ENCODE data around the gene ZNF814.
A peak's percentile ranks its signal among the peaks of the same experiment; 100 is the strongest.
"Not testable (repeated sequence)": the region's sequence is repeated elsewhere in the genome, so short reads cannot be mapped to it uniquely, and the experiment has no call there.

ZNF814 gene

DNA sequence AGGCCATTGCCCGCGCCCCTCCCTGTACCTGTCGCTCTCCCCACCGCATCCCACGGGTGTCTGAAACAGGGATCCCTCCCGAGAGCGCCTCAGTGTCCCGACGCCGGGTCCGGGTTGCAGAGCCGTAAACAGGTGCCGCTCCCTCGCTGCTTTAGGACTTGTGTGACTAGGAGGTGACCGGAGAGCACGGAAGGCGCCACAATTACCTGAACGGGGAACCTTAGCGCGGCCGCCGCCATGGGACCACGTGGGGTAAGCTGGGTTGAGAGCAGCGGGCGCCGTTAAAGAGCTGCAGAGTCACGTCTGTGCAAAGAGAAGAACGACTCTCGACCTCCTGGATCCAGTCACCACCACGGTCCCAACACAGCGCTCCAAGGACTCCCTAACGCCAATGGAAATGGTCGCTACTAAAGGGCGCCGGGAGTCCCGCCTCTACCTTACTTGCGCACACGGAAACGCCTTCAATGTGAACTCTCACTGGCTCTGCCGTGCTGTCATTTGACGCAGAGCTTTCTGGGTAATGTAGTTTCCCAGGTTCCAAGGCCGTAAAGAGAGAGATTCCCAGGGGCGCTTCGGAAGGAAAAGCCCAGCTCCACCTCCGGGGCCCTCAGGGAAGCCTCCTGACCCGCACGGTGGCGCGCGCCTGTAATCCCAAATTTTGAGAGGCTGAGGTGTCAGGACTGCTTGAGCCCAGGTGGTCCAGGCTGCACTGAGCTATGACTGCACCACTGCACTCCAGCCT lies 74.2 kb downstream of the ZNF814 start, which contains the start of gene ZNF552:
TSS of gene ZNF552 (minus strand) at position 409 of the 742 bp plus-strand sequence. CDS start at position 239, 170 bp downstream.
- H3K4me3 ChIP-seq (ENCODE audit: low read depth, low read length), result peak within 1 kb of the TSS; percentile 74
- TF ChIP-seq, protein P1, sequence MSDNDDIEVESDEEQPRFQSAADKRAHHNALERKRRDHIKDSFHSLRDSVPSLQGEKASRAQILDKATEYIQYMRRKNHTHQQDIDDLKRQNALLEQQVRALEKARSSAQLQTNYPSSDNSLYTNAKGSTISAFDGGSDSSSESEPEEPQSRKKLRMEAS (IDR thresholded peaks at IDR 0.05; ENCODE audit: low read depth, low read length), result no peak
- TF ChIP-seq, protein P2, sequence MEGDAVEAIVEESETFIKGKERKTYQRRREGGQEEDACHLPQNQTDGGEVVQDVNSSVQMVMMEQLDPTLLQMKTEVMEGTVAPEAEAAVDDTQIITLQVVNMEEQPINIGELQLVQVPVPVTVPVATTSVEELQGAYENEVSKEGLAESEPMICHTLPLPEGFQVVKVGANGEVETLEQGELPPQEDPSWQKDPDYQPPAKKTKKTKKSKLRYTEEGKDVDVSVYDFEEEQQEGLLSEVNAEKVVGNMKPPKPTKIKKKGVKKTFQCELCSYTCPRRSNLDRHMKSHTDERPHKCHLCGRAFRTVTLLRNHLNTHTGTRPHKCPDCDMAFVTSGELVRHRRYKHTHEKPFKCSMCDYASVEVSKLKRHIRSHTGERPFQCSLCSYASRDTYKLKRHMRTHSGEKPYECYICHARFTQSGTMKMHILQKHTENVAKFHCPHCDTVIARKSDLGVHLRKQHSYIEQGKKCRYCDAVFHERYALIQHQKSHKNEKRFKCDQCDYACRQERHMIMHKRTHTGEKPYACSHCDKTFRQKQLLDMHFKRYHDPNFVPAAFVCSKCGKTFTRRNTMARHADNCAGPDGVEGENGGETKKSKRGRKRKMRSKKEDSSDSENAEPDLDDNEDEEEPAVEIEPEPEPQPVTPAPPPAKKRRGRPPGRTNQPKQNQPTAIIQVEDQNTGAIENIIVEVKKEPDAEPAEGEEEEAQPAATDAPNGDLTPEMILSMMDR (IDR thresholded peaks at IDR 0.05; ENCODE audit: low read depth, low read length), result no peak
- no peak for TF ChIP-seq MYC (IDR thresholded peaks at IDR 0.05; ENCODE audit: low read depth, low read length)
- no peak for TF ChIP-seq POLR2A (IDR thresholded peaks at IDR 0.05; ENCODE audit: extremely low read depth, insufficient read length)
- peak; percentile 82 for DNase-seq (ENCODE audit: low read depth)

DNA sequence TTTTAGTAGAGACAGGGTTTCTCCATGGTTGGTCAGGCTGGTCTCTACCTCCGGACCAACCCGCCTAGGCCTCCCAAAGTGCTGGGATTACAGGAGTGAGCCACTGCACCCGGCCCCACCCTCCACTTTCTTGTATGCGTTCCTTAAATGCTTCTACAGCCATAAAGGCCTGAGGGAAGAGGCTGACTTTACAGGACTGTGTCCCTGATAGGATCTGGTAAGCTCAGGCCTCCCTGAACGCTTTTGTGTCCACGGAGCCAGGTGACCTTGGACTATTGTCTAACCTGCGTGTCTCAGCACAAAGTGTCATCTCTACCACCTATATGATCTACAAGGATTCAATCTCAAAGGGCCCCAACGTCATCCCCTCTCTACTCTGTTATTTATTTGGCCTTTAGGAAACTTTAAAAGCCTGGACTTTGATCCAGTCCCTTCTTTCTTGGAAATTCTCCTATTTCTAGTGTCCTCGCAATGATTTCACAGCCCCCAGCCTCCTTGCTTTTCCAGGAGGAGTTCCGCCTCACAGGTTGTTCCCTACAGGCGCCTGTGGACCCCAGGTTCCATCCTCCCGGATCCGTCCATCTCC lies 74.8 kb downstream of the ZNF814 start:
- peak; percentile 4 for DNase-seq (ENCODE audit: low read depth)
- TF ChIP-seq, protein P1 (IDR thresholded peaks at IDR 0.05; ENCODE audit: low read depth, low read length), result no peak
- TF ChIP-seq MYC (IDR thresholded peaks at IDR 0.05; ENCODE audit: low read depth, low read length) (no peak), POLR2A (IDR thresholded peaks at IDR 0.05; ENCODE audit: extremely low read depth, insufficient read length) (no peak)
- TF ChIP-seq, protein P2 (IDR thresholded peaks at IDR 0.05; ENCODE audit: low read depth, low read length), result no peak
- H3K4me3 ChIP-seq (ENCODE audit: low read depth, low read length), result peak overlapping the region; percentile 74

DNA sequence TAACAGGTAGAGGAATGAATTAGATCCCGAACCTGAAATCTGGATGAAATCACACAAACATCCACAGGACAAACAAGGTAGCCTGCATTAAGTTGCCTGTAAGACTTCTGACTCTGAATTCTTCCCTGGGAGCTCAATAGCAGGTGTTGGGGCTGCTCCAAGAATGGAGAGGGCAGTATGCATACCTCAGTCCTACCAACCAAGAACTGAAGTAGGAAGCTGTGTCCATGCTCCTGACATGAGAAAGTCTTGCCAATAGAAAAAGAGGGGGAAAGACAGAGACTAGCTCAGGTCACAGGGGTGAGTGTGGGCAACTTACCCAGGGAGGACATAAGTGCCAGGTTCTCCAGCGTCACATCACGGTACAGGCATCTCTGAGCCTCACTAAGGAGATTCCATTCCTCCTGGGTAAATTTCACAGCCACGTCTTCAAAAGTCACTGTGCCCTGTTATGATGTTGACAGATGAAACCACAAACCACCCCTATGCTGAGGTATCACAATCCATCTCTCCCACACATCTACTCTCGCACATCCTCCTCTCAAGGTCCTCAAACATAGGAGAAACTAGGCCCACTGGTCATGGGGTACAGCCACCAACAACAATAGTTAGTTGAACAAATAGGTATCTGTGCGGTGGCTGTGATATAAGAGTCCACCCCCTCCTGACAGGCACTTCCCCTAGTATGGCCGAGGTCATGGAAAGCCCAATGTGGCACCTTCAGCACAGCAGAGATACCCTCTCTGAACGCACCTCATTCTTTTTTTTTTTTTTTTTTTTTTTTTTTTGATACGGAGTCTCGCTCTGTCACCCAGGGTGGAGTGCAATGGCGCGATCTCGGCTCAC lies 75.6 kb downstream of the ZNF814 start:
- not testable (repeated sequence) for H3K4me3 ChIP-seq (ENCODE audit: low read depth, low read length); DNase-seq (ENCODE audit: low read depth)

DNA sequence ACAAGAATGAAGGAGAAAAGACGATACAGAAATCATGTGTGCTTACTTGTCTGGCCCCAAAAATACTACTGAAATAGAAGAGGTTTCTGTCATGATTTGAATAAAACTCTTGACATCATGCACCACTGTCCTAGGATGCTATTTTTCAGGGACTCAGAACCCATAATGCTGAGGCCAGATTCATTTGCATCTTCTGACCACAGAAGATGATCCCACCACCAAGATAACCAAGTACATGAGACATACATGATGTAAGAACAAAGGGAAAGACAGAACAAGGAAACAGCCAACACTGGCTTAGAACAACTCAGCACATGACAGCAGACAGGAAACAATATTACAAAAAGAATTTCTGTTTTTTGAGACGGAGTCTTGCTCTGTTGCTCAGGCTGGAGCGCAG lies 76.6 kb downstream of the ZNF814 start:
- no peak for DNase-seq (ENCODE audit: low read depth)
- TF ChIP-seq, protein P2 (IDR thresholded peaks at IDR 0.05; ENCODE audit: low read depth, low read length), result no peak
- no peak for TF ChIP-seq MYC (IDR thresholded peaks at IDR 0.05; ENCODE audit: low read depth, low read length)
- TF ChIP-seq POLR2A (IDR thresholded peaks at IDR 0.05; ENCODE audit: extremely low read depth, insufficient read length), result no peak
- TF ChIP-seq, protein P1 (IDR thresholded peaks at IDR 0.05; ENCODE audit: low read depth, low read length), result no peak
- no peak overlapping the region for H3K4me3 ChIP-seq (ENCODE audit: low read depth, low read length)

DNA sequence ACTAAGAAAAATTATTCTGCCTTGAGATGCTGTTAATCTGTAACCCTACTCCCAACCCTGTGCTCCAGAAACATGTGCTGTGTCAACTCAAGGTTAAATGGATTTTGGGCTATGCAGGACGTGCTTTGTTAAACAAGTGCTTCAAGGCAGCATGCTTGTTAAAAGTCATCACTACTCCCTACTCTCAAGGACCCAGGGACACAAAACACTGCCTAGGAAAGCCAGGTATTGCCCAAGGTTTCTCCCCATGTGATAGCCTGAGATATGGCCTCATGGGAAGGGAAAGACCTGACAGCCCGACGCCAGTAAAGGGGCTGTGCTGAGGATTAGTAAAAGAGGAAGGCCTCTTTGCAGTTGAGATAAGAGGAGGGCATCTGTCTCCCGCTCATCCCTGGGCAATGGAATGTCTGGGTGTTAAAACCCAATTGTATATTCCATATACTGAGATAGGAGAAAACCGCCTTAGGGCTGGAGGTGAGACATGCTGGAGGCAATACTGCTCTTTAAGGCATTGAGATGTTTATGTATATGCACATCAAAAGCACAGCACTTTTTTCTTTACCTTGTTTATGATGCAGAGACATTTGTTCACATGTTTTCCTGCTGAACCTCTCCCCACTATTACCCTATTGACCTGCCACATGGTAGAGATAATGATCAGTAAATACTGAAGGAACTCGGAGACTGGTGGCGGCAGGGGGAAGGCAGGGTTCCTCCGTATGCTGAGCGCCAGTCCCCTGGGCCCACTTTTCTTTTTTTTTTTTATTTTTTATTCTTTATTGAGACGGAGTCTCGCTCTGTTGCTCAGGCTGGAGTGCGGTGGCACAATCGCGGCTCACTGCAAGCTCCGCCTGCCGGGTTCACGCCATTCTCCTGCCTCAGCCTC lies 78.2 kb downstream of the ZNF814 start:
- not testable (repeated sequence) for DNase-seq (ENCODE audit: low read depth)

DNA sequence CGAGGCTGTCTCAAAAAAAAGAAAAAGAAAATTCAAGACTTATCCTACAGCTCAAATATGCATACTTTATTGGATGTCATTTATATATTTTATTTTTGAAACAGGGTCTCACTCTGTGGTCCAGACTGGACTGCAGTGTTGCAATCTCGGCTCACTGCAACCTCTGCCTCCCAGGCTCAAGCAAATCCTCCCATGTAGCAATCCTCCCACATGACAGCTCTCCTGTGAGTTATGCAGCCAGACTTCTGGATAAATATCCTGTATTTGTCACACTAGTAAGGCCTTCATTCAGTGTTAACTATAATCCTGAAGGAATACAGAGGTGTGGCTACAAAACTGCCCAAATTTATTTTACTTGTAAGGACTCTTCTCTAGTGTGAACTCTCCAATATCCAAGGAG lies 81.3 kb downstream of the ZNF814 start:
- H3K4me3 ChIP-seq (ENCODE audit: low read depth, low read length), result no peak overlapping the region
- no peak for DNase-seq (ENCODE audit: low read depth)
- TF ChIP-seq MYC (IDR thresholded peaks at IDR 0.05; ENCODE audit: low read depth, low read length) (no peak), POLR2A (IDR thresholded peaks at IDR 0.05; ENCODE audit: extremely low read depth, insufficient read length) (no peak)
- TF ChIP-seq, protein P2 (IDR thresholded peaks at IDR 0.05; ENCODE audit: low read depth, low read length), result no peak
- TF ChIP-seq, protein P1 (IDR thresholded peaks at IDR 0.05; ENCODE audit: low read depth, low read length), result no peak

More for the DNA sequence above, 78.2 kb downstream of the ZNF814 start:
- H3K4me3 ChIP-seq (ENCODE audit: low read depth, low read length), result not testable (repeated sequence)
